Erythroblast (primary cell): ENCODE data around the gene PGLYRP4.

Source experiments
- GATA1 ChIP-seq: IDR thresholded peaks from 2 replicates; pipeline ENCODE4 v1.6.1; 2011; ENCODE audit warnings: low read depth, mild to moderate bottlenecking, control low read depth, low read length, moderate library complexity
- POLR2A ChIP-seq: IDR thresholded peaks from 2 replicates; pipeline ENCODE4 v1.6.1; 2011; ENCODE audit warnings: mild to moderate bottlenecking, low read length

DNA sequence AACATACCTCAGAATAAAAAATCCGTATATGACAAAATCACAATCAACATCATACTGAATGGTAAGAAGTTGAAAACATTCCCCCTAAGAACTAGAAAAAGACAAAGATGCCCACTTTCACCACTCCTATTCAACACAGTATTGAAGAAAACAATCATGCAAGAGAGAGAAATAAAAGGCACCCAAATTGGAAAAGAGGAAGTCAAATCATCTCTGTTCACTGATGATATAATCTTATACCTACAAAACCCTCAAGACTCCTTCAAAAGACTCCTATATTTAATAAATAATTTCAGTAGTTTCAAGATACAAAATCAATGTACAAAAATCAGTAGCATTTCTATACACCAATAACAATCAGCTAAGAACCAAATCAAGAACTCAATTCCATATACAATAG lies 14.7 kb downstream of the PGLYRP4 start:
- no peak for TF ChIP-seq POLR2A
- no peak for TF ChIP-seq GATA1
